ENCODE data around the gene UQCC2.
A peak's percentile ranks its signal among the peaks of the same experiment; 100 is the strongest.

The UQCC2 gene

GRCh38 chr6:33711140-33712129 is at the start of gene UQCC2:
UQCC2 (minus strand) TSS chr6:33711700; CDS start chr6:33711686, 14 bp downstream.
- H3K4me1 Mint-ChIP-seq = peaks cover 28 to 45% of the 10 kb centered on the region in 2 donors
- H3K36me3 Mint-ChIP-seq = peaks cover 24 to 34% of the 10 kb centered on the region in 2 donors
- H3K27me3 Mint-ChIP-seq = no peaks in the 10 kb centered on the region
- peak within 1 kb of the TSS; percentile 99 to 100 for H3K4me3 Mint-ChIP-seq
- H3K9me3 Mint-ChIP-seq = no peaks in the 10 kb centered on the region
- peak within 1 kb of the TSS; percentile 100 for H3K27ac Mint-ChIP-seq
- DNase-seq (peak; percentile 94), ATAC-seq (replicated peaks) (peak; percentile 94 to 96)

GRCh38 chr6:33759887-33760629 is 48.6 kb upstream of the UQCC2 start:
- Mint-ChIP-seq H3K4me3 (no peak overlapping the region), H3K36me3 (no peaks in the 10 kb centered on the region), H3K4me1 (peaks cover 0 to 6% of the 10 kb centered on the region in 2 donors), H3K9me3 (no peaks in the 10 kb centered on the region), H3K27me3 (peaks cover 0 to 25% of the 10 kb centered on the region in 2 donors), H3K27ac (no peak overlapping the region)
- DNase-seq = no peak
- no peak for ATAC-seq (replicated peaks)

GRCh38 chr6:33758815-33759216 is 47.3 kb upstream of the UQCC2 start:
- DNase-seq (no peak), ATAC-seq (replicated peaks) (no peak)
- no peaks in the 10 kb centered on the region for H3K36me3 Mint-ChIP-seq
- peaks cover 0 to 6% of the 10 kb centered on the region in 2 donors for H3K4me1 Mint-ChIP-seq
- H3K27me3 Mint-ChIP-seq = peaks cover 0 to 21% of the 10 kb centered on the region in 2 donors
- H3K27ac Mint-ChIP-seq = no peak overlapping the region
- H3K9me3 Mint-ChIP-seq = no peaks in the 10 kb centered on the region
- H3K4me3 Mint-ChIP-seq = no peak overlapping the region

GRCh38 chr6:33757906-33758305 is 46.4 kb upstream of the UQCC2 start:
- no peaks in the 10 kb centered on the region for H3K36me3 Mint-ChIP-seq
- no peak overlapping the region for H3K4me3 Mint-ChIP-seq
- no peaks in the 10 kb centered on the region for H3K9me3 Mint-ChIP-seq
- ATAC-seq (replicated peaks) = no peak
- H3K27me3 Mint-ChIP-seq = peaks cover 0 to 18% of the 10 kb centered on the region in 2 donors
- H3K27ac Mint-ChIP-seq = no peak overlapping the region
- peaks cover 0 to 6% of the 10 kb centered on the region in 2 donors for H3K4me1 Mint-ChIP-seq
- DNase-seq = no peak

- Mint-ChIP-seq H3K9me3 (no peaks in the 10 kb centered on the region), H3K27me3 (peaks cover 0 to 15% of the 10 kb centered on the region in 2 donors), H3K4me1 (peaks cover 0 to 4% of the 10 kb centered on the region in 2 donors), H3K4me3 (no peak overlapping the region), H3K36me3 (no peaks in the 10 kb centered on the region), H3K27ac (no peak overlapping the region)
- no peak for DNase-seq
- no peak for ATAC-seq (replicated peaks)
These were observed 45.6 kb upstream of the UQCC2 start for GRCh38 chr6:33757113-33757512.

GRCh38 chr6:33756211-33756954 is 44.9 kb upstream of the UQCC2 start:
- peaks cover 0 to 14% of the 10 kb centered on the region in 2 donors for H3K27me3 Mint-ChIP-seq
- no peak for ATAC-seq (replicated peaks)
- no peaks in the 10 kb centered on the region for H3K9me3 Mint-ChIP-seq
- peaks cover 0 to 3% of the 10 kb centered on the region in 2 donors for H3K4me1 Mint-ChIP-seq
- no peak overlapping the region for H3K4me3 Mint-ChIP-seq
- no peak for DNase-seq
- H3K27ac Mint-ChIP-seq = no peak overlapping the region
- H3K36me3 Mint-ChIP-seq = no peaks in the 10 kb centered on the region

GRCh38 chr6:33755070-33755869 is 43.8 kb upstream of the UQCC2 start:
- Mint-ChIP-seq H3K27me3 (peaks cover 0 to 14% of the 10 kb centered on the region in 2 donors), H3K9me3 (no peaks in the 10 kb centered on the region), H3K4me1 (peaks cover 0 to 3% of the 10 kb centered on the region in 2 donors), H3K4me3 (no peak overlapping the region), H3K36me3 (no peaks in the 10 kb centered on the region), H3K27ac (no peak overlapping the region)
- ATAC-seq (replicated peaks) (no peak), DNase-seq (no peak)

GRCh38 chr6:33754222-33754621 is 42.7 kb upstream of the UQCC2 start:
- H3K27ac Mint-ChIP-seq = no peak overlapping the region
- no peak overlapping the region for H3K4me3 Mint-ChIP-seq
- no peak for ATAC-seq (replicated peaks)
- no peak for DNase-seq
- peaks cover 0 to 16% of the 10 kb centered on the region in 2 donors for H3K27me3 Mint-ChIP-seq
- H3K4me1 Mint-ChIP-seq = peaks cover 0 to 3% of the 10 kb centered on the region in 2 donors
- no peaks in the 10 kb centered on the region for H3K9me3 Mint-ChIP-seq
- no peaks in the 10 kb centered on the region for H3K36me3 Mint-ChIP-seq

GRCh38 chr6:33752646-33753015 is 41.1 kb upstream of the UQCC2 start:
- no peak for ATAC-seq (replicated peaks)
- Mint-ChIP-seq H3K27me3 (peaks cover 7 to 23% of the 10 kb centered on the region in 2 donors), H3K4me3 (no peak overlapping the region), H3K9me3 (no peaks in the 10 kb centered on the region), H3K4me1 (peaks cover 0 to 3% of the 10 kb centered on the region in 2 donors), H3K27ac (no peak overlapping the region), H3K36me3 (no peaks in the 10 kb centered on the region)
- DNase-seq = no peak

GRCh38 chr6:33751771-33752645 is 40.5 kb upstream of the UQCC2 start:
- no peak for ATAC-seq (replicated peaks)
- Mint-ChIP-seq H3K27ac (no peak overlapping the region), H3K36me3 (no peaks in the 10 kb centered on the region), H3K27me3 (peaks cover 13 to 24% of the 10 kb centered on the region in 2 donors), H3K4me3 (no peak overlapping the region), H3K4me1 (peaks cover 0 to 3% of the 10 kb centered on the region in 2 donors), H3K9me3 (no peaks in the 10 kb centered on the region)
- no peak for DNase-seq

- H3K36me3 Mint-ChIP-seq = no peaks in the 10 kb centered on the region
- peak overlapping the region; percentile 6 for H3K27ac Mint-ChIP-seq
- ATAC-seq (replicated peaks) (no peak), DNase-seq (no peak)
- no peaks in the 10 kb centered on the region for H3K9me3 Mint-ChIP-seq
- no peak overlapping the region for H3K4me3 Mint-ChIP-seq
- peaks cover 15 to 17% of the 10 kb centered on the region in 2 donors for H3K27me3 Mint-ChIP-seq
- peaks cover 0 to 3% of the 10 kb centered on the region in 2 donors for H3K4me1 Mint-ChIP-seq
These were observed 38.9 kb upstream of the UQCC2 start for GRCh38 chr6:33750244-33750991.

GRCh38 chr6:33749401-33749800 is 37.9 kb upstream of the UQCC2 start:
- no peak overlapping the region for H3K27ac Mint-ChIP-seq

More at GRCh38 chr6:33749401-33749800, 37.9 kb upstream of the UQCC2 start:
- ATAC-seq (replicated peaks) (no peak), DNase-seq (no peak)
- peaks cover 0 to 2% of the 10 kb centered on the region in 2 donors for H3K4me1 Mint-ChIP-seq
- H3K36me3 Mint-ChIP-seq = no peaks in the 10 kb centered on the region
- no peak overlapping the region for H3K4me3 Mint-ChIP-seq
- peaks cover 15 to 18% of the 10 kb centered on the region in 2 donors for H3K27me3 Mint-ChIP-seq
- no peaks in the 10 kb centered on the region for H3K9me3 Mint-ChIP-seq
